ENCODE data around the gene ZNF236.

Gene ZNF236

DNA sequence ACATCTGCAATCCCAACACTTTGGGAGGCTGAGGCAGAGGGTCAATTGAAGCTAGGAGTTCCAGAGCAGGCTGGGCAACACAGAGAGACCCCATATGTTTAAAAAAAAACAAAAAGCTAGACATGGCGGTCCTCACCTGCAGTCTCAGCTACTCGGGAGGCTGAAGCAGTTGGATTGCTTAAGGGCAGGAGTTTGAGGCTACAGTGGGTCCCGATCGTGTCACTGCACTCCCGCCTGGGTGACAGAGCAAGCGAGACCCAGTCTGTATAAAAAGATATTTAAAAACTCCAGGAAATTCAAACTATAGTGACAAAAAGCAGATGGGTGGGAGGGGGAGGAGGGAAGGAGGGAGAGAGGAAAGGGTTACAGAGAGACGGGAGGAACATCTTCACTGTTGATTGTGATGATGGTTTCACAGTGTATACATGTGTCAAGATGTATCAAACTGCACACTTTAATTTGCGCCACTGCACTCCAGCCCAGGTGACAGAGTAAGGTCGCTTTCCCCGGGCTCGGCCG is 942 bp upstream of the ZNF236 start:
- DNase-seq (ENCODE audit: low read depth, low spot score), result no peak

DNA sequence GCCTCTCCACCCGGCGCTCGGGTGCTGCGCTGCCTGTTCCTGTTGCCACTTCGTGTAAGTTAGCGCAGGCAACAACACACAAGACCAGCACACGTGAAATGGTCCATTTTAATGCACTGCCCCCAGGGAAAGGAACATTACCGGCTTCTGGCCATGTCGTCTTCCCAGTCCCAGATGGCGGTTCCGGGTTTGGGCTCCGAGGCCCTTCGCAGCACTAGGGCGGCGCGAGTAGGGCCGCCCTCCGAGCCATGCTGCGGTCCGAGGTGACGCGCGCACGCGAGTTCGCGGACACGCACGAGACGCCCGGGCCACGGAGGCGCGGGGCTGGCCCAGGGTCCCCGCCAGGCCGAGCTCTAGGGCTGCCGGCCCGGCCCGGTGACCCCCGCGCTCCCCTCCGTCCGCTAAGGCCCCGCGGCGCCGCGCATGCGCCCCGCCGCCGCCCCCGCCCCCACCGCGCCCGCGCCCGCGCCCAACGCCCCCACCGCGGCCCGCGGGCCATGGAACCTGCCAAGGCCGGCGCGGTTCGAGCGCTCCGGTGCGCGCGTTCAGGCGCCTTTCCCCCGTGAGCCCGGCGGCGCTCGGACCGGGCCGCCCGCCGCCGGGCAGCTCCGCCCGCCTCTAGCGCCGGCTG is 367 bp upstream of the ZNF236 start:
- DNase-seq (ENCODE audit: low read depth, low spot score), result no peak

DNA sequence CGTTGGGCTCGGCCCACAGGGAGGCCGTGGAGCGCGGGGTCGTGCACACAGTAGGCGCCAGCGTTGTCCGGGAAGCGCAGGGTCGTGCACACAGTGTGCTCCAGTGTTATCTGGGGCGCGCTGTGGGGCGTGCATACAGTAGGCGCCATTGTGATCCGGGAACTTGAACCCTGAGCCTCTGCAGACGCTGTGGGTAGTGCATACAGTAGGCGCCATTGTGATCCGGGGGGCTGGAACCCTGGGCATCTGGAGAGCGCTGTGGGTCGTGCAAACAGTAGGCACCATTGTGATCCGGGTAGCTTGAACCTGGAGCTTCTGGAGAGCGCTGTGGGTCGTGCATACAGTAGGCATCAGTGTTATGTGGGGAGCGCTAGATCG is 793 bp downstream of the ZNF236 start:
- no peak for DNase-seq (ENCODE audit: low read depth, low spot score)

DNA sequence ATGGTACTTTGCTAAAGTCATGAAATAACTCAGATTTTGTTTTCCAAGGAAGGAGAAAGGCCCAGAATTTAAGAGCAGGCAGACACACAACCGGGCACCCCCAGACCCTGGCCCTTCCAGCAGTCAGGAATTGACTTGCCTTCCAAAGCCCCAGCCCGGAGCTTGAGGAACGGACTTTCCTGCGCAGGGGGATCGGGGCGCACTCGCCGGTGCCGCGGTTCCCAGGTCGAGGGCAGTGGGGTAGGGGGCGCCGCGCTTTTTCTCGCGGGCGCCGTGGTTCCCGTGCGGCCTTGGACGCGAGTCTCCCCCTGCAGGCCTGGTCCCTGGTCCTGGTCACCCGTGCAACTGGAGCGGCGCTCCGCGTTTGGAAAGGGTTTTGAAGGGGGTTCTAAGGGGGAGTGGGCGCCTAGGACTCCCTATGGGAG is 1.2 kb downstream of the ZNF236 start:
- DNase-seq (ENCODE audit: low read depth, low spot score), result no peak

DNA sequence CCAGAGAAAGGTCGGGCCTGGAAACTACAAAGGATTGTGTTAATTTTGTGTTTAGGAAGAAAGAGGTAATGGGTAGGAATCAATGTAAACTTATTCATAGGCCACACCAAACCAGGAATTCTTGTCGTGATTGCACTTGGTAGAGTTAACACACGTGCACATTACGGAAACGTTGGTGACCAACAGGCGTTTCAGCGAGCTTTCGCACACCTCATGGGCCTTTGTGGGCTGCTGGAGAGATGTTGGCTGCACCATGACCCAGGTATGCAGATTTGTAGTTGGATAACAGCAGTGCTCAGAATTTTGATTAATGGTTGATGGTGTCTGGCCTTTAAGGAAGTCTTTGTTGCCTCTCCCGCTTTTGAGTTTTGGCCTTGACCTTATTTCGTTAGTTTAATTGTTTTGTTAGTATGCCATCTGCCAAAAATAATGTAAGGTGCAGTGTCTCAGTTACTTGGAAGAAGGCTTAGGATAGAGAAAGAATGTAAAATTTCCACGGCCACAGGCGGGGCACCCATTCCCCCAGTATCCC is 1.9 kb downstream of the ZNF236 start:
- DNase-seq (ENCODE audit: low read depth, low spot score), result no peak

DNA sequence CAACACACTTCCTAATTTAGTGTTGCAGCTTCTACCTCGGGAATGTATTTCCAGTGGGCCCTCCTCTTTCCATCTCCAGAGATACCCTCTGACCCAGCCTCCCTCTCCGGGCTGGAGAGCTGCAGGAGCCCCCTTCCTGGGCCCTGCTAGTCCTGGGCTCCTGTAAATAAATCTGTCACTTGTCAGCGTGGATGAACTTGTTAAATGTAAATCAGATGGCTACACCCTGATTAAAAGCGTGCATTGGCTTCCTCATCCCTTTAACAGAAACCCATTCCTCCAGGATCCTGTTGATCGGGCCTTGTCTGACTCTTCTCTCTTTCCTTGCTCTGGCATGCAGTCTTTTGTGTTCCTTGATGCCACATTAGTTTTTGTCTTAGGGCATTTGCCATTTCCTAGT is 2.4 kb downstream of the ZNF236 start:
- no peak for DNase-seq (ENCODE audit: low read depth, low spot score)

DNA sequence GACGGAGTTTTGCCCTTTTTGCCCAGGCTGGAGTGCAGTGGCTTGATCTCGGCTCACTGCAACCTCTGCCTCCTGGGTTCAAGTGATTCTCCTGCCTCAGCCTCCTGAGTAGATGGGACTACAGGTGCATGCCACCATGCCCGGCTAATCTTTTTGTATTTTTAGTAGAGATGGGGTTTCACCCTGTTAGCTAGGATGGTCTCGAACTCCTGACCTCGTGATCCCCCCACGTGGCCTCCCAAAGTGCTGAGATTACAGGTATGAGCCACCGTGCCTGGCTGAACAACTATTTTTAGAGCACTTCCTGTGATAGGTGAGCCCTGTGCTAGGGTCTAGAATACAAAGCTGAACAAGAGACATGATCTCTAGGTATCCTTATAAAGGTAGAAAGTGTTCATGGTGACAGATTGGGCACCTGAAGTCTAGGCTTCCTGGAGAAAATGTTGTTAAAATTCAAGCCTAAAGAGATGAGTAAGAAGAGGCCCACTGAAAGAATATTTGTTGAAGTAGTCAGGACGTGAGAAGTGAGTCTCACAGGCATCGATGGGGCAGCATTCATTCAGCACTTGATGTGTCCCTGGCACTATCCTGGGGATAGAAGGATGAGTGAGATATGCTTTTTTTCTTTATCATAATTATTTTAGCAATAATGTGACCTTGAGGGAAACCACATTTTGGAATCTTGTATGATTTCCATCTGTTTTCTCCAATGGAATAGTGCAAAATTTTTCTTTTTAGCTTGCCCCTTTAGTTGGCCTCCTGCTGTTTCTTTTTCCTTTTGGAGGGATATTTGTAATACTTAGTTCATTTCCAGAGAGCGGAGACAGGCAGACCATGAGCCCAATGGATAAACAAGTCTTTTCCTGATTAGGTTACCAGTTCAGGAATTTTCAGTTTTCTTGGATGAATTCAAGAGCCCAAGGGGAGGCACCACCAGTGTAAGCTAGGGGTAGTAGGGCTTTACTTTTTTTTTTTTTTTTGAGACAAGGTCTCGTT is 5.1 kb downstream of the ZNF236 start:
- no peak for DNase-seq (ENCODE audit: low read depth, low spot score)

DNA sequence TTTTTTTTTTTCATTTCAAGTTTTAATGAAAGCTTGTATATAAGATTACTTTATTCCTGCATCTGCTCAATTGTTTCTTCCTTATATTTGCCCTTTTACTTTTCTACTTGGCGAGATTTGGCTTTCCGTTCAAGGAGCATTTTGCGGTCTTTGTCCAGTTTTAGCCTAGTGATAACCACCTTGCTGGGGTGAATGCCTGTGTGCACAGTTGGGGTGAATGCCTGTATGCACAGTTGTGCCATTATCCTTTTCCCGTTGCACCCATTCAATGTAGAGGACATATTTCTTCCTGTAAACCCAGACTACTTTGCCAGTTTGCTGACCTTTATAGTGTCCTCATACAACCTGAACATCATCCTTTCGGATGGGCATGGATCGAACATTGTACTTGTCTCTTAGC is 12.0 kb downstream of the ZNF236 start:
- DNase-seq (ENCODE audit: low read depth, low spot score), result no peak

DNA sequence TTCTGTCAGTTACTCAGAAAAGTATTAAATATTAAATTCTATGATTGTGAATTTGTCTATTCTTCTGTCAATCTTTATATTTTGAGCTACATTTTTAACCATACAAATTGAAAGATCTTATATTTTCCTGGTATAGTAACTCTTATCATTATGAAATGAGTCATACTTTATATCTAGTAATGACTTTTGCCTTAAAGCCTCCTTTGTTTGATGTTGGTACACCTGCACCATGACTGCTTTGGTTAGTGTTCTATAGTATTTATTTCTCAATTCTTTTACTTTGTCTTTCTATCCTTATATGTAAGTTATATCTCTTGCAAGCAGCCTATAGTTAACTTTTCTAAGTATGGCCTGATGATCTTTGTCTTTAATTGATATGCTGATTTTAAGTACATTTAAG is 13.0 kb downstream of the ZNF236 start:
- DNase-seq (ENCODE audit: low read depth, low spot score), result no peak

DNA sequence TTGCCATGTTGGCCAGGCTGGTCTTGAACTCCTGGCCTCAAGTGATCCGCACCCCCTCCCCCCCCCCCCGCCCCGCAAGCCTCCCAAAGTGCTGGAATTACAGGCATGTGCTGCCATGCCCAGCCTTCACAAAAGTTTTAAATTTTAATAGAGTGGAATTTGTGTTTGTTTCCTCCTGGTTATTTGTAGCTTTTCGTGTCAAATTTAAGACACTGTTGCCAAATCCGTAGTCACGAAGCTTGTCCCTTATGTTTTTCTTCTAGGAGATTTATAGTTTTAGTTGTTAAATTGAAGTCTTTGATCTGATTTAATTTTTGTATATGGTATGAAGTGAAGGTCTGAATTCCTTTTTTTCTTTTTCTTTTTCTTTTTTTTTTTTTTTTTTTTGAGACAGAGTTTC is 14.7 kb downstream of the ZNF236 start:
- no peak for DNase-seq (ENCODE audit: low read depth, low spot score)

DNA sequence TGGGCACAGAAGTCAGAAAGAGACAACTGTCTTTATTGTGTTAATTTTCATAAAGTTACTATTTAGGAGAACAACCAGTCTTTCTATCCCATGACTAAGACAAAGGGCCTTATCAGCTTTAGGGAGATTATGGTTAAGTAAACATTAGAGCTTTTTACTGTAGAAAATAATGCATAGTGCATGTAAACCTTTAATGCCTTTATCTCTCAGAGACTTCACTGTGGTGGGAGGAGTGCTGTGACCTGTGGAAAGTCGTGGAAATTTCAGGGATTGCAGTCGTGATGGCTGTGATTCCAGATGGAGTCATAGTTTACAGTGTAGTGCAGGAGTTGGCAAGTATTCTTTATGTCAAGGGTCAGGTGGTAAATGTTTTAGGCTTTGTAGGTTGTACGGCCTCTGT is 15.8 kb downstream of the ZNF236 start:
- DNase-seq (ENCODE audit: low read depth, low spot score), result no peak

DNA sequence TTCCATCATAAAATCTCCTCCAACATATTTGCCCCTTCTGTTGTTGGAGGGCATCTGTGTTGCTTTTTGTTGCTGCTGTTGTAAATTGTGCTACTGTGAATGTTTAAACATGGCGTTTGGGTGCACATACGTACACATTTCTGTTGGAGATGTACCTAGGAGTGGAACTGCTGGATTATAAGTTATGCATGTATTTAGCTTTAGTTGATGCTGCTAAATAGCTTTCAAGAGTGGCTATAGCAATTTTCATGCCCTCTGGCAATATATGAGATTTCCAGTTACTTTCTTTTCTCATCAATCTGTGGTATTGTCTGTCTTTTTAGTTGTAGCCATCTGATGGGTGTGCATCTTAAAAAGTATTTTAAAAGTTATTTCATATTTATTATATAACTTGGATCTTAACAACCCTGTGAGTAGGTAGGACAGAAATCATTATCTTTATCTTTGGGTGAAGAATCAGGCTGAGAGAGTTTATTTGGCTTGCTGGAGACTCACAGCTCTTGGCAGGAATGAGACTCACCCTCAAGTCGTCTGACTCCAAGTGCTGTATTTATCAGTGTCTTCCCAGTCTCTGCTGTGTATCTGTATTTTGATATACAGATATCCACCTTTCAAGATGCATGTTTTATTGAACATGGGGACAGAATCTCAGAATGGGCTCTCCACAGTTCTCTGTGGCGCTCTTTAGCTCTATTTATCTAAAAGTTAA is 16.9 kb downstream of the ZNF236 start:
- no peak for DNase-seq (ENCODE audit: low read depth, low spot score)

DNA sequence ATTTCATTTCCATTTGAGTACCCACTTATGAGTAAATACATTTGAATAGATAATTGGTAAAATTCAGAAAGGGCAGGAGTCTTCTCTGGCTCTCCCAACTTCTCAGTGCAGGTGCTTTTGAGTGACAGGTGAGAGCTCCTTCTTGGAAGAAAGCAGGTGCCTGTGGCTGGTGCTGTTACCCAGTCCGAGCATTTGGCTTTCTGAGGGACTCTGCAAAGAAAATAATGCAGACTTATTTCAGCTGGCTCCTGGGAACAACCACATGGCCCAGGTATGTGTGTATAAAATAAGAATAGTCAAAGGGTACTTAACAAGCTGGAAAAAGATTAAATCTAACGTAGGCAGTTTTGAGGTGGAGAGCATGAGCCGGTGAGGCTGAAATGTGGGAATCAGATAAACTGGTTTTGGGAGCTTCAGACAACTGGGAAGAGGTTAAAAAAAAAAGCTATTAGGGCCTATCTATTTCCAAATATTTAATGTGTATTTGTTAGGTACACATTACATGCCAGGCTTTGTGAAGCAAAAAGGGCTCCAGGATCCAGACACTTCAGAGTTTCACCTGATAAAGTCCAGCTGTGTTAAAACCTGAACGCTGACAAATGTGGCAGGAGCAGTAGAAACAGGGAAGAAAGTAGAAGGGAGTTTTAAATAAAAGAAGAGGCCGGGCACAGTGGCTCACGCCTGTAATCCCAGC is 20.6 kb downstream of the ZNF236 start:
- DNase-seq (ENCODE audit: low read depth, low spot score), result no peak

DNA sequence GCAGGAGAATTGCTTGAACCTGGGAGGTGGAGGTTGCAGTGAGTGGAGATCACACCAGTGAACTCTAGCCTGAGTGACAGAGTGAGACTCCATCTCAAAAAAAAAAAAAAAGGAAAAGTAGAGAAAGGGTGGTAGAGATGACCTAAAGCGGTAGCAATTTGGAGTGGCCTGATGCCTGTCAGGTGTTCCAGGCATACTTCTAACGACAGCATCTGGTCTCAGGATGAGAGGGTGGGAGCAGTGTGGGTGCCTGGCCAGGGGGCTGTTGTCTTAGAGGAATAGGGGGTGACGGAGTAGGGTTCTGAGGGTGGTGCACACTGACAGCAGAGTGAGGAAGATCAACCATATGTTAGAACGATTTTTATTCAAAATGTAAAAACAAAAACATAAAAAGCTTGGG is 21.8 kb downstream of the ZNF236 start:
- DNase-seq (ENCODE audit: low read depth, low spot score), result no peak

DNA sequence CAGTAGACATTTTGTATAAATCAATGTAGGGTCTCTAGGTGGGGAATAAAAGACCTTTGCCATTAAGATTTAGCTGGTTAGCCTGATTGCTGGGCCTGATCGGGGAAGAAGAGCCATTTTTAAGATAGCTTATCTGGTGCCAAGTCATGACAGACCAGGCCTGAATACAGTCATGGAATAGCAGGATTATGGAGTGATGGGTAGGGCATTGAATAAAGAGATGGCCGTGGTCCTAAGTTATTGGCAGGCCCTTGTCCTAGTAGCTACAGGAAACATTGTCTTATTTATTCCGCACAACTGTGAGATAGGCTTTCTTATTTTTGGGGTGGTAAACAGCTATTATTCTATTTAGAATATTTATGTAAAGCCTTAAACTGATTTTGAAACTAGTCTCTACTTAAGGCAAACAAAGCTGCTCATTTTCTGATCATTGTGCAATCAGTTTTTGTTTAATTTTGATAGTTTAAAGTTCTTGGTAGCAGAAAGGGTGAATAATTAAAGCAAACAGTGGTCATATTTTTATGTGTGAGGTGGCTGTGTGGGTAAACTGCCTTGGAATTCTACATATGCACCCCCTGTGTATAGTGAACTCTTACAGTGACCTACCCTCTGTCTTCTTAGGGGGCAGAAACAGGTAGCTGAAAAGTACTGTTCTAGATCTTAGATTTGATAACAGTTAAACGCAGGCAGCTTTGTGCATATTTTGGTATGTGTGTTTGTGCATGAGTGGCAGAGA is 22.6 kb downstream of the ZNF236 start:
- DNase-seq (ENCODE audit: low read depth, low spot score), result no peak

DNA sequence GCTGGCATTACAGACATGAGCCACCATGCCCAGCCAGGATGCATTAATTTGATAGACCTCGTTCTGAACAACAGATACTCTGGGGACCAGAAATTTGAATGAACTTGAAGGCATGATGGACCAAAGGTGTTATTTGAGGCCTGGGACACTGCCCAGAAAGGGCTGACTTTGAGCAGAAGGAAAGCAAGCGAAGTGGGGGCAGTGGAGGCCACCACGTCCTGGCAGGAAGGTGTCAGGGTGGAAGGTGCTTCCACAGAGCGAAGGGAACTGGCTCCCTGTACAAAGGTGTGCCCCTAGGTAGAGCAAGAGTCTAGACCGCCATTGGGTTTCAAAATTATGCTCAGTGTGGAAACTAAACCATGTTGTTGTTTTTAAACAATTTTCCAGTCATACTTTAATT is 23.9 kb downstream of the ZNF236 start:
- no peak for DNase-seq (ENCODE audit: low read depth, low spot score)

DNA sequence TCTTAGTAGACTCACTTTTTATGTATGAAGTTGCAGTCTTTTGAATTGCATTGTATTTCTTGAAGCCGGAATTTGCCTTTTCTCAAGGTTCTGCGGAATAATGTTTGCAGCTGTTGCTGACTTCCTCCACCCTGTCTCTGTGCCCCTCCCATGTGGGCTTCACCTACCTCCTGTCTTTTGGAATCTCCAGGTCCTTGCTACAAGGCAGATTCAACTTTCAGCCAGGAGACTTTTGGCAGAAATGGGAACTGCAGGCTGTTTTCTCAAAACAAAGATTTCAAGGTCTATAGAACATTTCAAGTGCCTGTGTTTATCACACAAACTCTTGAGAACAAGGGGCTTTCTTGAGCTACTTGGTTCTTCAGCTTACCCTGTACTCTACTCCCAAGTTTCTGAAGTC is 25.6 kb downstream of the ZNF236 start:
- DNase-seq (ENCODE audit: low read depth, low spot score), result no peak

DNA sequence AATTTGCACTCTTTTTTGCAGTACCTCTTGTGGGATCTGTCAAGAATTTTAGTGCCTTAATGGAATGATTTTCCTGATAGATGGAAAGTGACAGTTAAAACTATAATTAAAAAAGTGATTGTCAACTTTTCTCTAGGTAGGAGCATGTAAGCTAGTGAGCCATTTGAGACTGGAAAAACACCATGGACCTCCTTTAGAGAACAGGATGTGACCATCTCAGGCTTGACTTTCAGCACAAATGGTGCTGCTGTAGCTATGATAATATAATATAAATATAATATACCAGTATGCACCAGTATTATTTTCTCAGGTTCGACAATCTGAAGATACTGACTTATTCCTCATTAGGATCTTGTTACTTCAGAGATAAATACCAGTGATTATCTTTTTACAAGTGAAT is 27.8 kb downstream of the ZNF236 start:
- no peak for DNase-seq (ENCODE audit: low read depth, low spot score)

DNA sequence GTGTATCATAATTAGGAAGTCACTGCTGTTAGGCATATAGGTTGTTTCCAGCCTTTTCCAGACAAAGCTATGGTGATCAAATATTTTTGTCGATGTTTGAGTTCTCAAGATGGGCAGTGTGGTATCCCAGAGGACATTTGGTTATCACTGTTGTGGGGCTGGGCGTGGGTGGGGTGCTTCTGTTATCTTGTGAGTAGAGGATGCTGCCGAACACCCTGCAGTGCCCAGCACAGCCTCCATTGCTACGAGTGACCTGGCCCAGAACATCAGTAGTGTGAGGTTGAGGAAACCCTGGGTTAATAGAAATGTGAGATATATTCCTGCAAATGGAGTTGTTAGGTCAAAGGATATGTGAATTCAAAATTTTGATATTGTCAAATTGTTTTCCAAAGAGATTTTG is 33.2 kb downstream of the ZNF236 start:
- DNase-seq (ENCODE audit: low read depth, low spot score), result no peak

DNA sequence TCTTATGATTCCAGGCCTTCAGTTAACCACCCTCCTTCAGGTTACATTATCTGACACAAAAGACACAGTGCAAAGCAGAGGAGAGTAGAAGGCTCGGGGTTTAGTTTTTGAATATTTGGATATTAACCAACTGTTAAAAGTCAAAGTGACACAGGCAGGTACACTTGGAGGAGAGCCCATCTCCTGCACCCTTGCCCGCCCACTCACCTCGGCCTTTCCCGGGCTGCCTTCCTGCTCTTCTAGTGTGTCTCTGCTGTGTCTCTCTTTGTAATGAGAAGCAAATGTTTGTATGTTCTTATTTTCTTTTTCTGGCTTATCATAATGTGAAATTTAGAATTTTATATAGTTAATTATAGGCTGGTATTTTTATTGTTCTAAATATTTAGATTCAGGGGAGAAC is 35.1 kb downstream of the ZNF236 start:
- DNase-seq (ENCODE audit: low read depth, low spot score), result no peak
